Panc1 (cell line): ENCODE results near the gene C5orf52. TPM values are rescaled to one million over a fixed set of nuclear protein-coding genes. Genes with fewer than 3 reads are reported as not detected.

ENCODE experiments used
- ATAC-seq: fragments of 200-7000 bp; cut with Tn5 transposase; 2 replicates; pipeline ENCODE4 v1.9.1; 2020; ENCODE audit warnings: mild to moderate bottlenecking, moderate library complexity
- BruUV-seq: library from RNA; stranded (reverse); fragments of 400-500 nt; replicated peaks from 2 replicates; lab custom pipeline; 2021; lab: Mats Ljungman, UMichigan
- CTCF ChIA-PET: fragments of 300-600 bp; sonication (Branson Sonifier 250); formaldehyde crosslinking; loops from one replicate; lab custom pipeline; 2022; ENCODE audit warnings: antibody characterized with exemption; lab: Charles Lee
- POLR2A ChIA-PET: fragments of 300-600 bp; sonication (Branson Sonifier 250); formaldehyde crosslinking; loops from one replicate; lab custom pipeline; 2022; ENCODE audit warnings: antibody characterized with exemption; lab: Charles Lee
- DNase-seq: peaks from one replicate; pipeline ENCODE4 v3.0.0-alpha.2; 2010; ENCODE audit warnings: low read depth, low spot score
- H3K27ac ChIP-seq: 2 replicates; pipeline ENCODE4 v1.5.1; 2011; ENCODE audit warnings: mild to moderate bottlenecking, low read length, inconsistent platforms
- H3K27me3 ChIP-seq: fragments of 200-500 bp; sonication (Bioruptor generic); 2 replicates; pipeline ENCODE4 v1.6.0; 2014; ENCODE audit warnings: low read length, inconsistent platforms; ENCODE audit not compliant: control insufficient read depth, insufficient read depth
- H3K36me3 ChIP-seq: fragments of 200-500 bp; sonication (Bioruptor generic); 2 replicates; pipeline ENCODE4 v1.5.1; 2014; ENCODE audit warnings: inconsistent platforms, mild to moderate bottlenecking, low read length, moderate library complexity; ENCODE audit not compliant: control insufficient read depth, insufficient read depth
- H3K4me1 ChIP-seq: 2 replicates; pipeline ENCODE4 v1.5.1; 2011; ENCODE audit warnings: inconsistent platforms, mild to moderate bottlenecking, low read length, moderate library complexity; ENCODE audit not compliant: control insufficient read depth, insufficient read depth
- H3K4me3 ChIP-seq, 2 experiments: 2 replicates each; pipeline ENCODE4 v1.5.1; 2011 to 2012; ENCODE audit warnings: low read depth in 2 of 2, low read length in 2 of 2, mild to moderate bottlenecking in 2 of 2, inconsistent platforms in 1 of 2, moderate library complexity in 1 of 2
- H3K9me3 ChIP-seq: fragments of 200-500 bp; sonication (Bioruptor generic); 2 replicates; pipeline ENCODE4 v1.5.1; 2014; ENCODE audit warnings: low read depth, mild to moderate bottlenecking, inconsistent platforms, low read length, moderate library complexity; ENCODE audit not compliant: control insufficient read depth, insufficient read depth
- POLR2AphosphoS5 ChIP-seq: IDR thresholded peaks from 2 replicates; pipeline ENCODE4 v1.6.1; 2012; ENCODE audit warnings: mild to moderate bottlenecking, low read depth, low read length, moderate library complexity
- SIN3A ChIP-seq: IDR thresholded peaks from 2 replicates; pipeline ENCODE4 v1.6.1; 2012; ENCODE audit warnings: low read depth, mild to moderate bottlenecking, low read length, moderate library complexity, borderline replicate concordance; ENCODE audit not compliant: insufficient read depth
- TCF7L2 ChIP-seq: IDR thresholded peaks from 2 replicates; pipeline ENCODE4 v1.6.1; 2011; ENCODE audit warnings: mild to moderate bottlenecking, low read depth, low read length, inconsistent platforms
- in situ Hi-C: cut with HindIII; loops from 2 replicates; pipeline ENCODE4 v1.10.0; 2016; ENCODE audit warnings: low sequenced_read_pairs, low pct_unique_long_range_greater_than_20kb
- intact Hi-C: fragments of 100-400 bp; cut with micrococcal nuclease; formaldehyde crosslinking; loops from one replicate; pipeline ENCODE4 v1.10.0; 2022; ENCODE audit not compliant: unreplicated experiment
- total RNA-seq: library from RNA; stranded (reverse); gene quantifications from one replicate; pipeline ENCODE4 v1.2.1, GENCODE V29; 2021; ENCODE audit not compliant: unreplicated experiment
- TF ChIP-seq, protein P1 (sequence below): fragments of 450-650 bp; IDR thresholded peaks from 2 replicates; pipeline ENCODE4 v1.5.1; 2017; ENCODE audit warnings: mild to moderate bottlenecking
- TF ChIP-seq, protein P2 (sequence below), 2 experiments: IDR thresholded peaks; 2 replicates each; pipeline ENCODE4 v1.6.1; 2011 to 2012; ENCODE audit warnings: low read depth in 2 of 2, control low read depth in 1 of 2, low read length in 1 of 2, mild to moderate bottlenecking in 1 of 2, moderate library complexity in 1 of 2; ENCODE audit not compliant: insufficient read depth in 1 of 2

C5orf52 gene
- total RNA-seq, 1 experiment from 2014 or later: not detected

DNA sequence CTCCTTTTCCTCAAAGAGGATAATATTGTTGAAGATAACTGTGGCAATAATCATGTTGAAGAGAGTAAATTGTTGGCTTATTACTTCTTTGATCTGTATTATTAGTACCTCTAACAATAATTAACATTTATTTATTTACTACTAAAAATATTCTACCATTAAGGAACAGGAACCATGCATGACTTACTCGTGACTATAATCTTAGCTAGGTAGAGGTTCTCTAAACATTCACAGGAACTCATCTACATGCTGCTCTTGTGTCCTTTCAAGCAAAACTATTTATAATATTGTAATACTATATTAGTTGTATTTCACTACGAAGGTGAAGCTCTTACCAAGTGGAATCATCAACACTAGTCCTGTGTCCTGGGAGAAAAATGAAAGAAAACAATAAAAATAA lies 22.2 kb upstream of the C5orf52 start:
- in situ Hi-C loops (no loop called here), intact Hi-C loops (no loop called here)
- no peak for ATAC-seq
- Histone ChIP-seq H3K27me3 (no peaks in the 10 kb centered on the region), H3K4me1 (no peaks in the 10 kb centered on the region), H3K36me3 (no peaks in the 10 kb centered on the region), H3K4me3 (no peak overlapping the region), H3K27ac (no peak overlapping the region), H3K9me3 (peaks cover 3% of the 10 kb centered on the region; the same call in 1 of the 2 replicates)
- no peak for TF ChIP-seq TCF7L2
- TF ChIP-seq, protein P1, sequence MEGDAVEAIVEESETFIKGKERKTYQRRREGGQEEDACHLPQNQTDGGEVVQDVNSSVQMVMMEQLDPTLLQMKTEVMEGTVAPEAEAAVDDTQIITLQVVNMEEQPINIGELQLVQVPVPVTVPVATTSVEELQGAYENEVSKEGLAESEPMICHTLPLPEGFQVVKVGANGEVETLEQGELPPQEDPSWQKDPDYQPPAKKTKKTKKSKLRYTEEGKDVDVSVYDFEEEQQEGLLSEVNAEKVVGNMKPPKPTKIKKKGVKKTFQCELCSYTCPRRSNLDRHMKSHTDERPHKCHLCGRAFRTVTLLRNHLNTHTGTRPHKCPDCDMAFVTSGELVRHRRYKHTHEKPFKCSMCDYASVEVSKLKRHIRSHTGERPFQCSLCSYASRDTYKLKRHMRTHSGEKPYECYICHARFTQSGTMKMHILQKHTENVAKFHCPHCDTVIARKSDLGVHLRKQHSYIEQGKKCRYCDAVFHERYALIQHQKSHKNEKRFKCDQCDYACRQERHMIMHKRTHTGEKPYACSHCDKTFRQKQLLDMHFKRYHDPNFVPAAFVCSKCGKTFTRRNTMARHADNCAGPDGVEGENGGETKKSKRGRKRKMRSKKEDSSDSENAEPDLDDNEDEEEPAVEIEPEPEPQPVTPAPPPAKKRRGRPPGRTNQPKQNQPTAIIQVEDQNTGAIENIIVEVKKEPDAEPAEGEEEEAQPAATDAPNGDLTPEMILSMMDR: no peak
- TF ChIP-seq SIN3A: no peak
- no peak for TF ChIP-seq POLR2AphosphoS5
- BruUV-seq: no TSS peak
- ChIA-PET CTCF (interaction anchor here (0.6 kb wide), 2 partner anchors 106 to 324 kb away, joined by 7 to 13 read pairs; no protein-coding TSS in a partner anchor), POLR2A (no interaction called here)
- DNase-seq: no peak

DNA sequence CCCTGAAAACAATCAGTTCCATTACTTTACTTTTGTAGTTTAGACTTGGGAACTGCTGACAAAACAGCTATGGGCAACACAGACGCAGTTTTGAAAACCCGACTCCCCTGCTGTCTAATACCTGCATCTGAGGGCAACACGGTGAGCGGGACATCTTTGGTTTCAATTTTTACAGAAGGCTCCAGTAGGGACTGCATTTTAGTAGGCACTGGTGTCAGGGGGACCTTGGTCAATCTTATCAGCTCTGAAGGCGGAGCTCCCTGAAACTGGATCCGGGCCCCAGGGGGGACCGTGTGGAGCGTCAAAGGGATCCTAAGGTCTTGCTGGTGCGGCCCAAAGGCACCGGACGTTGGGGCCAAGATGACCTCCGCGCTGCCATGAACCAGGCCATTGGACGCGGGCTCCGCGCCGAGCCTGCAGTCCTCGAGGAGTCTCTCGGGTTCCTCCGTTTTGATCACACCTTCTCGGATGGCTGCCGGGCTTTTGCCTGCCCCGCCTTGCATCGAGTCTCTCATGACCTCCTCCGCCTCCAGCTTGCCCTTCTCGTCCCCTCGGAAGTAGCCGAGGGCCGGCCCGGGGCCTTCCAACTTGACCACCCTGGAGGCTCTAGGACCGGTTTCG lies 20.2 kb upstream of the C5orf52 start:
- in situ Hi-C loops (no loop called here), intact Hi-C loops (no loop called here)
- no peaks in the 10 kb centered on the region for H3K27me3 ChIP-seq
- TF ChIP-seq, protein P1: no peak
- TF ChIP-seq POLR2AphosphoS5: no peak
- no peaks in the 10 kb centered on the region for H3K4me1 ChIP-seq
- CTCF ChIA-PET: no interaction called here
- ATAC-seq: no peak
- no peak for DNase-seq
- no peaks in the 10 kb centered on the region for H3K36me3 ChIP-seq
- H3K27ac ChIP-seq: no peak overlapping the region
- H3K9me3 ChIP-seq: peaks cover 3% of the 10 kb centered on the region; the same call in 1 of the 2 replicates
- POLR2A ChIA-PET: no interaction called here
- H3K4me3 ChIP-seq: no peak overlapping the region
- no TSS peak for BruUV-seq

DNA sequence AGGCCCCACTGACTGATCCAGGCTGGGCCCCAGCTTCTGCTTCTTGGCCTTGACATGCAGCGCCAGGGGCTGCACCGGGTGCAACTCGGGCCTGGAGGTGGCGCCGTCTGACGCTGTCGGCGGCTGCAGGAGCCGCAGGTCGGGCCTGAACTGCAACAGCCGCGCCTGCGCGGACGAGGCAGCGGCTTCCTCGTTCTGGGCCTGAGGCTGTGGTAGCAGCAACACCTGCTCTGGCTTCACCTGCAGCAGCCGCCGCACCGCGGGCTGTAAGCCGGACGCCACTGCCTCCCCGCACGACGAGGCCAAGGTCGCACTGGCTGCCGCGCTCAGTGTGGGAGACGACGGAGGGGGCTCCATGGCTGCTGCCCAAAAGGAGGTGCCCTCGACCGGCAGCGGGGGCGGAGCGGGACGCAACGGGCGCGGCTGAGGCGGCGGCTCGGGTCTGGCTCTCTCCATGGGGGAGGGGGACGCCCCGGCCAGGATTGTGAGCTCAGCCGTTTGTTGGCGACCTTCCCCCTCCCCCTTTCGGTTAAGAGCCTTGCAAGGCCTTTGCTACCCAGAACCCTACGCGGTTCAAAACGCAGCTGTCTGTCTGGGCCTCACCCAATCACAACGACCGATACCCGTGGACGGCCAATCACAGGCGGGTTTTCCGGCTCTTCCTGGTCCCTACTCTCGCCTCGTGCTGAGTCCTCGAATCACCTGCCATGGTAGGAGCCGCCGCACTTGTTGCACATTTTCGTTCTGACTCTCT lies 19.5 kb upstream of the C5orf52 start:
- DNase-seq (no peak), ATAC-seq (no peak)
- H3K4me3 ChIP-seq: no peak overlapping the region
- POLR2A ChIA-PET: no interaction called here
- no peaks in the 10 kb centered on the region for H3K36me3 ChIP-seq
- in situ Hi-C loops (no loop called here), intact Hi-C loops (no loop called here)
- CTCF ChIA-PET: no interaction called here
- H3K27ac ChIP-seq: no peak overlapping the region
- H3K4me1 ChIP-seq: no peaks in the 10 kb centered on the region
- BruUV-seq: no TSS peak
- no peaks in the 10 kb centered on the region for H3K27me3 ChIP-seq
- peaks cover 3% of the 10 kb centered on the region; the same call in 1 of the 2 replicates for H3K9me3 ChIP-seq
- TF ChIP-seq SIN3A: no peak
- TF ChIP-seq, protein P2, sequence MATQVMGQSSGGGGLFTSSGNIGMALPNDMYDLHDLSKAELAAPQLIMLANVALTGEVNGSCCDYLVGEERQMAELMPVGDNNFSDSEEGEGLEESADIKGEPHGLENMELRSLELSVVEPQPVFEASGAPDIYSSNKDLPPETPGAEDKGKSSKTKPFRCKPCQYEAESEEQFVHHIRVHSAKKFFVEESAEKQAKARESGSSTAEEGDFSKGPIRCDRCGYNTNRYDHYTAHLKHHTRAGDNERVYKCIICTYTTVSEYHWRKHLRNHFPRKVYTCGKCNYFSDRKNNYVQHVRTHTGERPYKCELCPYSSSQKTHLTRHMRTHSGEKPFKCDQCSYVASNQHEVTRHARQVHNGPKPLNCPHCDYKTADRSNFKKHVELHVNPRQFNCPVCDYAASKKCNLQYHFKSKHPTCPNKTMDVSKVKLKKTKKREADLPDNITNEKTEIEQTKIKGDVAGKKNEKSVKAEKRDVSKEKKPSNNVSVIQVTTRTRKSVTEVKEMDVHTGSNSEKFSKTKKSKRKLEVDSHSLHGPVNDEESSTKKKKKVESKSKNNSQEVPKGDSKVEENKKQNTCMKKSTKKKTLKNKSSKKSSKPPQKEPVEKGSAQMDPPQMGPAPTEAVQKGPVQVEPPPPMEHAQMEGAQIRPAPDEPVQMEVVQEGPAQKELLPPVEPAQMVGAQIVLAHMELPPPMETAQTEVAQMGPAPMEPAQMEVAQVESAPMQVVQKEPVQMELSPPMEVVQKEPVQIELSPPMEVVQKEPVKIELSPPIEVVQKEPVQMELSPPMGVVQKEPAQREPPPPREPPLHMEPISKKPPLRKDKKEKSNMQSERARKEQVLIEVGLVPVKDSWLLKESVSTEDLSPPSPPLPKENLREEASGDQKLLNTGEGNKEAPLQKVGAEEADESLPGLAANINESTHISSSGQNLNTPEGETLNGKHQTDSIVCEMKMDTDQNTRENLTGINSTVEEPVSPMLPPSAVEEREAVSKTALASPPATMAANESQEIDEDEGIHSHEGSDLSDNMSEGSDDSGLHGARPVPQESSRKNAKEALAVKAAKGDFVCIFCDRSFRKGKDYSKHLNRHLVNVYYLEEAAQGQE (IDR thresholded peaks at IDR 0.05; ENCODE audit: insufficient read depth in 1 of 2, low read depth in 2 of 2, low read length in 1 of 2): no peak
- TF ChIP-seq, protein P1: no peak
- TF ChIP-seq POLR2AphosphoS5: no peak
- TF ChIP-seq TCF7L2: no peak
